ENCODE measurements around the gene FBN2.

DNA sequence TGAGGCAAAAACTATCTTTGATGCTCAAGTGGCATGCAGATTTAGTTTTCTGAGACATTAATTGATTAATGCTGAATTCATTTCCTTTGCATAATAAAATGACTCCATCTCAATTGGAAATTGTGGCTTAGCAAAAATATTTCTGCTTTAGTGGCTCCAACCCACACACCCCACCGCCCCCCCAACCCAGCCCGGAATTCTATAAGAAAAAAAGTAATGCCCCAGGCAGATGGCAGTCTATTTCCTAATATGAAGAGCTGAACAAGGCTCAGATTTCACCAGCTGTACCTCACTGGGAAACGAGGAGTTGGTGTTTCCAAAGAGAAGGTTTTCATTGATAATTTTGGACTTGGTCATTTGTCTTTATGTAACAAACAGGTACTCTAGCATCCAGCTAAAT, 182.1 kb downstream of the FBN2 start:
- TF ChIP-seq CTCF (conservative IDR thresholded peaks at IDR 0.05; ENCODE audit: low read length) = no peak
- TF ChIP-seq EZH2phosphoT487 (IDR thresholded peaks at IDR 0.05; ENCODE audit: borderline replicate concordance) = no peak

All from Loucy (cell line).